ENCODE results near the gene APH1A.
A peak's percentile ranks its signal among the peaks of the same experiment; 100 is the strongest.
"Not testable (repeated sequence)": the region's sequence is repeated elsewhere in the genome, so short reads cannot be mapped to it uniquely, and the experiment has no call there.

The APH1A gene

DNA sequence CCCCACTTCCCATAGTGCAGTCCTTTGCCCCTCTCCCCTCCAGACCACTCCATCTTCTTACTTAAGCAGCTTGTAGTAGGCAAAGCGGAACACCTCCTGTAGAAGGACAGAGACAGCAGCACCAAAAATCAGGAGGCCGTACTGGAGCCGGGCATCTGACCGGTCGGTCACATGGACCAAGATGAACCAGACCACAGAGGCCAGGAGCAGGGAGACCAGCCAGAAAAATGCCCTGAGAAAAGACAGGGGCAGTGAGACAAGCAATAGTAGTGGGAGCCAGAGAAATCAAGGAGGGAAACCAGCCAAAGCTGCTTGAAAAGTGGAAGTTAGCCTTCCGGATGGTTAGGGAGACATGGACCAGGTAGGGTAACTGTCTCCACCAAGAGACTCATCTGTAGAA is 920 bp downstream of the APH1A start:
- DNase-seq: no peak

- no peak for DNase-seq
These were observed 5.3 kb downstream of the APH1A start for GRCh38 chr1:150263549-150263948.

DNA sequence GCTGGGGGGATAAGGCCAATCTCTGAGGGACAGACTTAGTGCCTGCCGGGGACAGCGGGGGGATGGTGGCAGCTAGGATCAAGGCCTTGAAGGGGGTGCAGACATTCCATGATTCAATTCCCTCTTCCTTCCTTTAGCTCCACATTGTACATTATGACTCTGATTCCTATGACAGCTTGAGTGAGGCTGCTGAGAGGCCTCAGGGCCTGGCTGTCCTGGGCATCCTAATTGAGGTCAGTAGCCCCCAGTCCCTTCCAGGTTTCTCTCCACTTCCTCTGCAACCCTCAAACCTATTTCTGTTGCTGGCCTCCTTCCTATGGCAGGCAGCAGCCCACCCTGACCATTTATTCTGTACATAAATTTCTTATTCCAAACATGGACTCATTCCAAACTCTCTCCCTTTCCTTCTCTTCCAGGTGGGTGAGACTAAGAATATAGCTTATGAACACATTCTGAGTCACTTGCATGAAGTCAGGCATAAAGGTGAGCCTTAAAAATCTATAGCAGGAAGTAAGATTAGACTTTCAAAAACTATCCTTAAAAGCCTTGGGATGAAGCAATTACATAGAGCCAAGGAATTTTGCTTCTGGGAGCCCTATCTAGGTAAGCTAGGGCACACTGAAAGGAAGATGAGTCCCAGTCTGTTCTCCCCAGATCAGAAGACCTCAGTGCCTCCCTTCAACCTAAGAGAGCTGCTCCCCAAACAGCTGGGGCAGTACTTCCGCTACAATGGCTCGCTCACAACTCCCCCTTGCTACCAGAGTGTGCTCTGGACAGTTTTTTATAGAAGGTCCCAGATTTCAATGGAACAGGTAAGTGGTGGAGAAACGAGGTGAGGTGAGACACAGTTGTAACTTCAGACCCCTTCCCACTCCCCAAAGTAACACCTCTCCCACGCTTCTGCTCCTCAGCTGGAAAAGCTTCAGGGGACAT is 6.2 kb downstream of the APH1A start:
- DNase-seq: no peak

GRCh38 chr1:150261367-150261766 is 7.4 kb downstream of the APH1A start:
- no peak for DNase-seq

DNA sequence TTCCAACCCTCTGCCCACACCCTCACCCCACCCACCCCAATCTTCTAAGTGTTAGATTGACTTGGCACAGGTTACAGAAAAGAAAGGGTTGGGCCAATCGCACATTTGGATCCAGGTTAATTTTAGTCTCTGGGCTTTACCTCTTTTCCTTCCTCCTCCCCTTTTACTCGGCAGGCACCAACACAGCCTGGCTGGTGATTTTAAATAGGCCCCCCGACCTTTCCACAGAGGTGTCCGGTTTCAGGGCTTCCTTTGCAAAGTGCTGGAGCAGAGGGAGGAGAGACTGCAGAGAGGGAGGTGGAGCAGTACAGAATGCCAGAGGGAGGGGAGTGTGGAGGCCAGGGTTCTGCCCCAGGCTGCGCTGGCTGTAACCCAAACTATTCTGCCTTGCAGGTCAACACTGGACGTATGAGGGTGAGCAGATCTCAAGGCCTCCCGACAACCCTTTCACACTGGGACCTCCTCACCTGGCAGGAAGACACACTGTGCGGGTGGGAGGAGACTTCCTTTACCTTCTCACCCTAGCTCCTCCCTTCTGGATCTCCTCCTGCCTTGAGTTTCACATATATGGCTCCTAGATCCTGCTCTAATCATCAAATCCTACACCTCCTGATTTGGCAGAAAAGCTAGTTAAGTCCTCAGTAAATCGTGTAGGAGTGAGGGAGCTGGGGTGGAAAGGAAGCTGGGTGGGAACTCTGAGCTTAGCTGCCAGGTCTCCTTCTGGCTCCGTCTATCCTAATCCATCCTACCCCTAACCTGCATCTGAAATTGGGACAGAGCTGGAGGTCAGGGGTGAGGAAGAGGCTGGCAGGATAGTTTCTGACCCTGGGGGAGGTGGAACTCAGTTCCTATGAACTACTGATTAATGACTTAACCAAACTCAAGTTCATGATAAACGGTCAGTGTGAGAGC is 8.8 kb downstream of the APH1A start:
- peak; percentile 70 for DNase-seq

GRCh38 chr1:150259217-150259616 is 9.6 kb downstream of the APH1A start:
- DNase-seq: no peak

- DNase-seq: no peak
These were observed 10.9 kb downstream of the APH1A start, which contains the start of gene CA14 for GRCh38 chr1:150257624-150258585. Gene CA14 (plus strand): TSS chr1:150257774. CDS start chr1:150258129, 355 bp downstream.

- DNase-seq: no peak
These were observed 12.1 kb downstream of the APH1A start for GRCh38 chr1:150256554-150257341.

- DNase-seq: no peak
These were observed 12.6 kb downstream of the APH1A start for GRCh38 chr1:150256198-150256553.

DNA sequence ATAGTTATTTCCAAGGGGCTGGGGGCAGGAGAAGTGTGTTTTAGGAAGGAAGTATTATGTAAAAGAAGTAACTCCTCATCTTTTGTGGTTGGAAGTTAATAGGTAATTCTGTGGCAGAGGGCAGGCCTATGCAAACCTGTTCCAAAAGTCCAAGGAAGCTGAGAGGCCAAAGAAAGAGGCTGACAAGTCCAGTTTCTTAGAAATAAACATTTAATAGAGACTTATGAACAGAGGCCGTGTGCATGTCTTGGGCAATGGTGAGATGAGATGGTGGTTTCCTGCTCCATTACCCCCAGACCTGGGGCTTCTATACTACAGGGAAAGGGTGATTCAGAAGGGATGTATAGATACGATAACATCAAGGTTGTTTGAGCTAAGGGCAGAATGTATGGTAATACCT is 18.9 kb downstream of the APH1A start:
- no peak for DNase-seq

DNA sequence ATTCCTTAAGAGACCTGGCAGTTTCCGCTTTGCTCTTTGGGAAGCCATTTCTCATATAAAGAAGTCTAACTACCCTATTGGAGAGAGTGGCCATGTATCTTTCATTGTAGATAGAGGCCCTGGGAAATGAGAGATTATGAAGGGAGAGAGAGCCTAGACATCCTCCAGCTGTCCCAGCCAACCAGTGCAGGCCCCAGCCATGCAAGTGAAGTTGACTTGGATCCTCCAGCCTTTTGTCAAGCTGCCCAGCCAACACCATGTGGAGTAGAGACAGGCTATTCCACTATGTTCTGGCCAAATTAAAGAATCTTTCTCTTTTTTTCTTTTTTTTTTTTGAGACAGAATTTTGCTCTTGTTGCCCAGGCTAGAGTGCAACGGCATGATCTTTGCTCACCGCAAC is 25.8 kb downstream of the APH1A start:
- DNase-seq: no peak

DNA sequence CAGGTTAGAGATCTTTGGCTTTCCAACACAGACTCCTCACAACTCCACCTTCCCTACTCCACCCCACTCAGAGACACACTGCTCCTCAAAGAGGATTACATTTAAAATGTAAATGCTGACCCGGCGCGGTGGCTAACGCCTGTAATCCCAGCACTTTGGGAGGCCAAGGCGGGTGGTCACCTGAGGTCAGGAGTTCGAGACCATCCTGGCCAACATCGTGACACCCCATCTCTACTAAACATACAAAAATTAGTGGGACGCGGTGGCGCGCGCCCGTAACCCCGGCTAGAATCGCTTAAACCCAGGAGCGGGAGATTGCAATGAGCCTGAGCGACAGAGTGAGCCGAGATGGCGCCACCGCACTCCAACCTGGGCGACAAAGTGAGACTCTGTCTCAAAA is 31.1 kb downstream of the APH1A start:
- no peak for DNase-seq

GRCh38 chr1:150237176-150237575 is 31.6 kb downstream of the APH1A start:
- not testable (repeated sequence) for DNase-seq

- DNase-seq: no peak
These were observed 32.2 kb downstream of the APH1A start for GRCh38 chr1:150236614-150237100.

DNA sequence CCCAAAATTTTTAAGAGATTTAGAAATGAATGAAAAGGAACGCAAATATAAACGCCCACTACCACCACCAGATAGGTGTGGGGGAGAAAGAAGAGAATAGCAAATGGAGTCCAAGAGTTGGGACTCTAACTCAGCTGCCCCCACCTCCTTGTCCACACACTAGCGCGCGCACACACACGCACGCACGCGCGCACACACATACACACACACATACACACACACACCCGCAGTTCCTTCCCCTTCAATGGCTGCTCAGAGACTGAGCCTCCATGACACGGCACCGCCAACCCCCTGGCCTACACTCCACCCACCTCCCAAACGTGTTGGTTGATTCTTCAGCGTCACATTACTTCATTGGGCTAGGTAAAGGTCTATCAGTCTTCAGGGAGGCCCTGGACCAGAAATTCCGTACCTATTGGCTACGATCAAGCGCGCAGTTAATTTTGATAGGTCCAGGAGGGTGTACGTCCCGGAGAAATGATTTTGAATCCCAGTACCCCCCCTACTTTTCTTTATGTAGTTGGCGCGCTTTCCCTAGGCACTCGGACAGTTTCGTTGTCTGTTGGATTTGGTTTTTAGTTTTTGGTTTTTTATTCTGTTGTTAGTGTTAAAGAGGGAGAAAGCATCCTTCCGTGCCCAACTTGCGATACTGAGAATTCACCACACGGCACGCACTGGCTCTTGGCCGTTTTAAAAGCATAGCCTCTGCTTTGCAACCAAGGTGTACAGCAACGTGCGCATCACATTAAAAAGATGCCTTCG is 32.8 kb downstream of the APH1A start, which contains the start of gene ANP32E:
ANP32E (minus strand) TSS at position 261 of the 762 bp plus-strand sequence. CDS start 326 bp downstream, outside the sequence.
- peak; percentile 99 for DNase-seq

DNA sequence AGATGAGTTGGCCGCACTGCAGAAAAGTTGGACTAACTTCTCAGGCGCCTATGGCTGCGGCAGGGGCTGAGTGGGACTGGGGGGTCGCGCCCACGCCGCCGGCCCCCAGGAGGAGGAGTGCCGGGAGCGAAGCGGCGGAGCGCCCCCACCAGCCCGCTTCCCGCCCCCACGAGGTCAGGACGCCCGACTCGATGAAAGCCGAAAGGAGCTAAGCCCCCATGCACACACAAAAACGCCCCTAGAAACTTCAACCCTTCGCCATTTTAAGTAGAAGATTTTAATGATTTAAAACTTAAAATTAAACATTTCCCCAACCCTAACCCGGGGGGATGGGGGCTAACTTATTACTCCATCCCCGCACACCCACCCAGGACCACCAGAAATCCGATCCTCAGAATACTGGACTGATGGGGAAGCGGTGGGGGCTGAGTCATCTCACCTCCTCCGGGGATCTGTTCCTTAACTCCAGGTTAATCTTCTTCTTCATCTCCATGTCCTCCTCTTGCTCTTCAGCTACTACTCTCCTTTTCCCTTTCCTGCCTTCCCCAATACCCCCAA is 33.4 kb downstream of the APH1A start:
- DNase-seq: no peak

- peak; percentile 40 for DNase-seq
These were observed 34.1 kb downstream of the APH1A start for GRCh38 chr1:150234566-150235293.

GRCh38 chr1:150234309-150234565 is 34.6 kb downstream of the APH1A start:
- DNase-seq: no peak
